Keratinocyte (primary cell): ENCODE measurements around the gene EMC10. TPM values are rescaled to one million over a fixed set of nuclear protein-coding genes. Genes with fewer than 3 reads are reported as not detected.

Source experiments
- DNase-seq: peaks from one replicate; pipeline ENCODE4 v3.0.0-alpha.2; 2011; ENCODE audit warnings: low read depth, missing footprints, low spot score
- FAIRE-seq: peaks from 2 replicates; lab custom pipeline; 2011; peaks lifted over from hg19 to GRCh38; lab: Jason Lieb, UNC
- H2AFZ ChIP-seq: 2 replicates; pipeline ENCODE4 v1.6.0; 2012; ENCODE audit warnings: low read length, control low read depth, inconsistent platforms; ENCODE audit not compliant: control insufficient read depth
- H3K27ac ChIP-seq: 2 replicates; pipeline ENCODE4 v1.5.1; 2011; ENCODE audit warnings: low read length; ENCODE audit not compliant: control insufficient read depth, insufficient read depth
- H3K27me3 ChIP-seq: 3 replicates; pipeline ENCODE4 v1.6.0; 2011; ENCODE audit warnings: low read length; ENCODE audit not compliant: control insufficient read depth, insufficient read depth; ENCODE audit errors: extremely low read depth
- H3K36me3 ChIP-seq, 2 experiments: 2 replicates in 1 of 2; 3 replicates in 1 of 2; pipeline ENCODE4 v1.5.1; 2011; ENCODE audit warnings: low read length in 2 of 2, mild to moderate bottlenecking in 1 of 2; ENCODE audit not compliant: control insufficient read depth in 2 of 2, insufficient read depth in 2 of 2; ENCODE audit errors: extremely low read depth in 1 of 2
- H3K4me1 ChIP-seq: 3 replicates; pipeline ENCODE4 v1.5.1; 2011; ENCODE audit warnings: low read length; ENCODE audit not compliant: control insufficient read depth, insufficient read depth; ENCODE audit errors: extremely low read depth
- H3K4me2 ChIP-seq: 3 replicates; pipeline ENCODE4 v1.6.0; 2011; ENCODE audit warnings: low read depth, low read length; ENCODE audit not compliant: control insufficient read depth, insufficient read depth; ENCODE audit errors: extremely low read depth
- H3K4me3 ChIP-seq, 3 experiments: fragments of 200-600 bp in 1 of 3; sonication (generic) in 1 of 3; 2 replicates in 2 of 3; 3 replicates in 1 of 3; pipeline ENCODE4 v1.5.1; 2011 to 2016; ENCODE audit warnings: low read length in 3 of 3, mild to moderate bottlenecking in 3 of 3, control low read depth in 2 of 3, inconsistent platforms in 1 of 3, low read depth in 1 of 3, mixed read lengths in 1 of 3, mixed run types in 1 of 3, moderate library complexity in 1 of 3; ENCODE audit not compliant: control insufficient read depth in 2 of 3, insufficient read depth in 2 of 3; ENCODE audit errors: extremely low read depth in 1 of 3
- H3K79me2 ChIP-seq: 2 replicates; pipeline ENCODE4 v1.6.0; 2012; ENCODE audit warnings: low read length; ENCODE audit not compliant: control insufficient read depth, insufficient read depth
- H3K9ac ChIP-seq: 3 replicates; pipeline ENCODE4 v1.6.0; 2011; ENCODE audit warnings: low read length; ENCODE audit not compliant: control insufficient read depth, insufficient read depth; ENCODE audit errors: extremely low read depth
- H3K9me1 ChIP-seq: 3 replicates; pipeline ENCODE4 v1.6.0; 2011; ENCODE audit warnings: low read length; ENCODE audit not compliant: control insufficient read depth, insufficient read depth; ENCODE audit errors: extremely low read depth
- H3K9me3 ChIP-seq: 2 replicates; pipeline ENCODE4 v1.5.1; 2012; ENCODE audit warnings: low read depth, low read length; ENCODE audit not compliant: control insufficient read depth
- H4K20me1 ChIP-seq: 3 replicates; pipeline ENCODE4 v1.6.0; 2011; ENCODE audit warnings: low read length; ENCODE audit not compliant: control insufficient read depth, insufficient read depth; ENCODE audit errors: extremely low read depth
- CTCF ChIP-seq, 3 experiments: IDR thresholded peaks in 1 of 3; conservative IDR thresholded peaks in 1 of 3; optimal IDR thresholded peaks in 1 of 3; 2 replicates in 2 of 3; 3 replicates in 1 of 3; pipeline versions ENCODE3 to v1.5.1; 2011; ENCODE audit warnings: low read length in 3 of 3, mild to moderate bottlenecking in 3 of 3, moderate library complexity in 2 of 3, control low read depth in 1 of 3, inconsistent platforms in 1 of 3; ENCODE audit not compliant: insufficient read depth in 2 of 3; ENCODE audit errors: extremely low read depth in 1 of 3
- EZH2 ChIP-seq: IDR thresholded peaks from one replicate; pipeline ENCODE4 v1.6.1; 2012; ENCODE audit warnings: inconsistent platforms, mild to moderate bottlenecking, low read length, moderate library complexity
- dilution Hi-C: fragments of 300-500 bp; cut with MboI; formaldehyde crosslinking; loops from one replicate; pipeline ENCODE4 v1.7.0; 2020; ENCODE audit warnings: low sequenced_read_pairs; ENCODE audit not compliant: extremely low pct_ligation_motif_present
- polyA plus RNA-seq, 5 experiments: library from polyadenylated mRNA; depleted of rRNA in 3 of 5; stranded (reverse) in 3 of 5; stranded (forward) in 1 of 5; unstranded in 1 of 5; fragments of >200 nt; gene quantifications; 1 replicate in 1 of 5; 2 replicates in 3 of 5; 3 replicates in 1 of 5; pipeline versions ENCODE4 v1.2.1 to v1.2.3, GENCODE V29; 2011 to 2012; ENCODE audit warnings: missing spikeins in 2 of 5, low read depth in 1 of 5, low replicate concordance in 1 of 5

Gene EMC10
- polyA plus RNA-seq, 1 donor (not counting 4 experiments of a cell fraction or from before 2014, with no cell fraction given): 26.7 TPM

DNA sequence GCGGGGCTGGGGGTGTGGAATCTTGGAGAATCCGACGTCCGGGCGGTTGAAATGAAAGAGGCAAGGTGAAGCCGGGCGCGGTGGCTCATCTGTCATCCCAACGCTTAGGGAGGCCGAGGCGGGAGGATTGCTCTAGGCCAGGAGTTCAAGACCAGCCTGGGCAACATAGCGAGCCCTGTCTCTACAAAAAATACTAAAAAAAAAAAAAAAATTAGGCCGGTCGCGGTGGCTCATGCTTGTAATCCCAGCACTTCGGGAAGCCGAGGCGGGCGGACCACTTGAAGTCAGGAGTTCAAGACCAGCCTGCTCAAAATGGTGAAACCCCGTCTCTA, 566 bp downstream of the EMC10 start:
- no peak for FAIRE-seq
- Histone ChIP-seq H3K4me1 (peaks cover 6% of the 10 kb centered on the region), H3K9me3 (no peaks in the 10 kb centered on the region), H3K9ac (peak overlapping the region; percentile 85), H3K79me2 (peaks cover 19% of the 10 kb centered on the region), H3K27ac (no peak overlapping the region), H3K27me3 (no peaks in the 10 kb centered on the region), H3K4me3 (peak overlapping the region; percentile 85 to 94 (median 93)), H2AFZ (no peak overlapping the region), H3K9me1 (peaks cover 2% of the 10 kb centered on the region), H4K20me1 (peaks cover 6% of the 10 kb centered on the region), H3K36me3 (peaks cover 7 to 16% of the 10 kb centered on the region in 2 experiments), H3K4me2 (peak overlapping the region; percentile 74)
- TF ChIP-seq CTCF (optimal IDR thresholded peaks at IDR 0.05 in 1 of 3, IDR thresholded peaks at IDR 0.05 in 1 of 3, conservative IDR thresholded peaks at IDR 0.05 in 1 of 3; ENCODE audit: extremely low read depth in 1 of 3, insufficient read depth in 2 of 3, low read length in 3 of 3) (no peak), EZH2 (no peak)
- DNase-seq: no peak
- dilution Hi-C loops: no loop called here

GRCh38 chr19:50477751-50478515, 1.6 kb downstream of the EMC10 start:
- no peak overlapping the region for H3K27ac ChIP-seq
- H3K79me2 ChIP-seq: peaks cover 19% of the 10 kb centered on the region
- H3K9me1 ChIP-seq: peaks cover 2% of the 10 kb centered on the region
- no peaks in the 10 kb centered on the region for H3K9me3 ChIP-seq
- peak overlapping the region; percentile 74 for H3K4me2 ChIP-seq
- peaks cover 6% of the 10 kb centered on the region for H4K20me1 ChIP-seq
- H3K27me3 ChIP-seq: no peaks in the 10 kb centered on the region
- H3K36me3 ChIP-seq: peaks cover 7 to 19% of the 10 kb centered on the region in 2 experiments
- H3K4me3 ChIP-seq: peak overlapping the region in 1 of 3 experiments; percentile 93
- no peak overlapping the region for H3K9ac ChIP-seq
- peaks cover 6% of the 10 kb centered on the region for H3K4me1 ChIP-seq
- no peak overlapping the region for H2AFZ ChIP-seq
- no peak for FAIRE-seq
- no peak for DNase-seq
- dilution Hi-C loops: no loop called here
- TF ChIP-seq CTCF (optimal IDR thresholded peaks at IDR 0.05 in 1 of 3, IDR thresholded peaks at IDR 0.05 in 1 of 3, conservative IDR thresholded peaks at IDR 0.05 in 1 of 3; ENCODE audit: extremely low read depth in 1 of 3, insufficient read depth in 2 of 3, low read length in 3 of 3) (no peak), EZH2 (no peak)
